Measurements from ENCODE around the gene CHST8.

DNA sequence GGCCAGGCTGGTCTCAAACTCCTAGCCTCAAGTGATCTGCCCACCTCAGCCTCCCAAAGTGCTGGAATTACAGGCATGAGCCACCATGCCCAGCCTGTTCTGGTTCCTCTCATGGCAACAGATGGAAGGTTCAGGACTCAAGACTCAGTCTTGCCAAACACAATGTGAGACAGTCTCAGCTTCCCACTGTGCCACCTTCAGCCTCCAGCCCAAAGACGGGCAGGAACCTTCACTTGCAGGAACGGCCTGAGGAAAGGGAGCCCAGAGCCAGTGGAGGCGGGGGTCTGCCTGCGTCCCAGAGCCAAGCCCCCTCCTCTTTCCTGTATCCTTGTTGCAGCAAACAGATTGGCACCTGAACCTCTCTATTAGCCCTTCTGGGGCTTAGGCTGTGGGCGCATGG lies 2.9 kb upstream of the CHST8 start:
- TF ChIP-seq, protein P1, sequence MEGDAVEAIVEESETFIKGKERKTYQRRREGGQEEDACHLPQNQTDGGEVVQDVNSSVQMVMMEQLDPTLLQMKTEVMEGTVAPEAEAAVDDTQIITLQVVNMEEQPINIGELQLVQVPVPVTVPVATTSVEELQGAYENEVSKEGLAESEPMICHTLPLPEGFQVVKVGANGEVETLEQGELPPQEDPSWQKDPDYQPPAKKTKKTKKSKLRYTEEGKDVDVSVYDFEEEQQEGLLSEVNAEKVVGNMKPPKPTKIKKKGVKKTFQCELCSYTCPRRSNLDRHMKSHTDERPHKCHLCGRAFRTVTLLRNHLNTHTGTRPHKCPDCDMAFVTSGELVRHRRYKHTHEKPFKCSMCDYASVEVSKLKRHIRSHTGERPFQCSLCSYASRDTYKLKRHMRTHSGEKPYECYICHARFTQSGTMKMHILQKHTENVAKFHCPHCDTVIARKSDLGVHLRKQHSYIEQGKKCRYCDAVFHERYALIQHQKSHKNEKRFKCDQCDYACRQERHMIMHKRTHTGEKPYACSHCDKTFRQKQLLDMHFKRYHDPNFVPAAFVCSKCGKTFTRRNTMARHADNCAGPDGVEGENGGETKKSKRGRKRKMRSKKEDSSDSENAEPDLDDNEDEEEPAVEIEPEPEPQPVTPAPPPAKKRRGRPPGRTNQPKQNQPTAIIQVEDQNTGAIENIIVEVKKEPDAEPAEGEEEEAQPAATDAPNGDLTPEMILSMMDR (conservative IDR thresholded peaks at IDR 0.05; ENCODE audit: low read depth in 2 of 2), result no peak
- no peak for TF ChIP-seq EZH2 (IDR thresholded peaks at IDR 0.05; ENCODE audit: low read depth, unreplicated experiment)
- TF ChIP-seq POLR2AphosphoS5 (IDR thresholded peaks at IDR 0.05; ENCODE audit: low read depth), result no peak
- no peak for TF ChIP-seq CREB1 (CRISPR knock-in tag; IDR thresholded peaks at IDR 0.05; ENCODE audit: low read depth)
- TF ChIP-seq, protein P2, sequence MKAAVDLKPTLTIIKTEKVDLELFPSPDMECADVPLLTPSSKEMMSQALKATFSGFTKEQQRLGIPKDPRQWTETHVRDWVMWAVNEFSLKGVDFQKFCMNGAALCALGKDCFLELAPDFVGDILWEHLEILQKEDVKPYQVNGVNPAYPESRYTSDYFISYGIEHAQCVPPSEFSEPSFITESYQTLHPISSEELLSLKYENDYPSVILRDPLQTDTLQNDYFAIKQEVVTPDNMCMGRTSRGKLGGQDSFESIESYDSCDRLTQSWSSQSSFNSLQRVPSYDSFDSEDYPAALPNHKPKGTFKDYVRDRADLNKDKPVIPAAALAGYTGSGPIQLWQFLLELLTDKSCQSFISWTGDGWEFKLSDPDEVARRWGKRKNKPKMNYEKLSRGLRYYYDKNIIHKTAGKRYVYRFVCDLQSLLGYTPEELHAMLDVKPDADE (IDR thresholded peaks at IDR 0.05), result no peak
- no peak for TF ChIP-seq STAT1 (IDR thresholded peaks at IDR 0.05; ENCODE audit: unreplicated experiment)
- TF ChIP-seq, protein P3, sequence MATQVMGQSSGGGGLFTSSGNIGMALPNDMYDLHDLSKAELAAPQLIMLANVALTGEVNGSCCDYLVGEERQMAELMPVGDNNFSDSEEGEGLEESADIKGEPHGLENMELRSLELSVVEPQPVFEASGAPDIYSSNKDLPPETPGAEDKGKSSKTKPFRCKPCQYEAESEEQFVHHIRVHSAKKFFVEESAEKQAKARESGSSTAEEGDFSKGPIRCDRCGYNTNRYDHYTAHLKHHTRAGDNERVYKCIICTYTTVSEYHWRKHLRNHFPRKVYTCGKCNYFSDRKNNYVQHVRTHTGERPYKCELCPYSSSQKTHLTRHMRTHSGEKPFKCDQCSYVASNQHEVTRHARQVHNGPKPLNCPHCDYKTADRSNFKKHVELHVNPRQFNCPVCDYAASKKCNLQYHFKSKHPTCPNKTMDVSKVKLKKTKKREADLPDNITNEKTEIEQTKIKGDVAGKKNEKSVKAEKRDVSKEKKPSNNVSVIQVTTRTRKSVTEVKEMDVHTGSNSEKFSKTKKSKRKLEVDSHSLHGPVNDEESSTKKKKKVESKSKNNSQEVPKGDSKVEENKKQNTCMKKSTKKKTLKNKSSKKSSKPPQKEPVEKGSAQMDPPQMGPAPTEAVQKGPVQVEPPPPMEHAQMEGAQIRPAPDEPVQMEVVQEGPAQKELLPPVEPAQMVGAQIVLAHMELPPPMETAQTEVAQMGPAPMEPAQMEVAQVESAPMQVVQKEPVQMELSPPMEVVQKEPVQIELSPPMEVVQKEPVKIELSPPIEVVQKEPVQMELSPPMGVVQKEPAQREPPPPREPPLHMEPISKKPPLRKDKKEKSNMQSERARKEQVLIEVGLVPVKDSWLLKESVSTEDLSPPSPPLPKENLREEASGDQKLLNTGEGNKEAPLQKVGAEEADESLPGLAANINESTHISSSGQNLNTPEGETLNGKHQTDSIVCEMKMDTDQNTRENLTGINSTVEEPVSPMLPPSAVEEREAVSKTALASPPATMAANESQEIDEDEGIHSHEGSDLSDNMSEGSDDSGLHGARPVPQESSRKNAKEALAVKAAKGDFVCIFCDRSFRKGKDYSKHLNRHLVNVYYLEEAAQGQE (IDR thresholded peaks at IDR 0.05; ENCODE audit: unreplicated experiment), result no peak
- TF ChIP-seq EZH2phosphoT487 (IDR thresholded peaks at IDR 0.05; ENCODE audit: unreplicated experiment), result no peak
- no peak for TF ChIP-seq NANOG (IDR thresholded peaks at IDR 0.05; ENCODE audit: borderline replicate concordance)
- no peak for TF ChIP-seq JUNB (IDR thresholded peaks at IDR 0.05; ENCODE audit: unreplicated experiment)
- no peak for TF ChIP-seq ZNF114 (CRISPR knock-in tag; IDR thresholded peaks at IDR 0.05)

Data from GM23338 (cell line).